K562 (cell line): ENCODE data around the gene ARFGAP3. TPM values are rescaled to one million over a fixed set of nuclear protein-coding genes. Genes with fewer than 3 reads are reported as not detected.

Experiments
- ATAC-seq: fragments of 200-7000 bp; cut with Tn5 transposase; 3 replicates; pipeline ENCODE4 v1.9.1; 2020; ENCODE audit warnings: moderate library complexity
- BruUV-seq: library from RNA; stranded (reverse); fragments of 400-500 nt; replicated peaks from 2 replicates; lab custom pipeline; 2021; lab: Mats Ljungman, UMichigan
- CTCF ChIA-PET: fragments of 300-600 bp; formaldehyde crosslinking; extraction: SDS; loops from one replicate; lab custom pipeline; 2021; ENCODE audit warnings: low intra/inter-chr PET ratio; lab: Yijun Ruan, JAX
- POLR2A ChIA-PET: fragments of 300-600, 350-650 bp; sonication (Branson Sonifier 250); formaldehyde crosslinking; extraction: SDS; loops from one replicate; lab custom pipeline; 2021; ENCODE audit warnings: antibody characterized with exemption, inconsistent platforms; lab: Yijun Ruan, JAX
- DNase-seq, 4 experiments: peaks; one replicate each; pipeline versions ENCODE4 v3.0.0 to v3.0.0-alpha.2; 2011 to 2018; ENCODE audit warnings: low spot score in 3 of 4, mixed read lengths in 3 of 4; ENCODE audit errors: extremely low read depth in 1 of 4
- FAIRE-seq: peaks from 2 replicates; lab custom pipeline; 2011; peaks lifted over from hg19 to GRCh38; lab: Jason Lieb, UNC
- H2AFZ ChIP-seq: 2 replicates; pipeline ENCODE4 v1.6.0; 2011; ENCODE audit warnings: low read depth, low read length, control low read depth, inconsistent platforms
- H3K27ac ChIP-seq: fragments of 200-600 bp; 3 replicates; pipeline ENCODE4 v1.8.0; 2011; ENCODE audit warnings: low read depth, mild to moderate bottlenecking, control low read depth, inconsistent platforms, low read length, moderate library complexity, mixed read lengths; ENCODE audit errors: extremely low read depth
- H3K27me3 ChIP-seq, 2 experiments: fragments of 300-600 bp in 1 of 2; 2 replicates in 1 of 2; 3 replicates in 1 of 2; pipeline versions ENCODE4 v1.6.0 to v1.8.0; 2011; ENCODE audit warnings: inconsistent platforms in 2 of 2, low read length in 2 of 2, mild to moderate bottlenecking in 1 of 2, mixed read lengths in 1 of 2, moderate library complexity in 1 of 2; ENCODE audit not compliant: control insufficient read depth in 2 of 2, insufficient read depth in 2 of 2
- H3K36me3 ChIP-seq: fragments of 300-600 bp; 3 replicates; pipeline ENCODE4 v1.8.0; 2011; ENCODE audit warnings: mild to moderate bottlenecking, low read length, inconsistent platforms; ENCODE audit not compliant: control insufficient read depth, insufficient read depth
- H3K4me1 ChIP-seq, 2 experiments: fragments of 200-600 bp in 1 of 2; replicated peaks in 1 of 2; 2 replicates in 1 of 2; 3 replicates in 1 of 2; pipeline versions ENCODE4 v1.5.1 to v1.8.0; 2011; ENCODE audit warnings: inconsistent platforms in 2 of 2, low read length in 2 of 2, mild to moderate bottlenecking in 1 of 2, mixed read lengths in 1 of 2, moderate library complexity in 1 of 2; ENCODE audit not compliant: control insufficient read depth in 2 of 2, insufficient read depth in 2 of 2
- H3K4me2 ChIP-seq: 2 replicates; pipeline ENCODE4 v1.6.1; 2011; ENCODE audit warnings: low read length, control low read depth, inconsistent platforms, mixed read lengths; ENCODE audit not compliant: insufficient read depth
- H3K4me3 ChIP-seq: fragments of 200-600 bp; sonication (generic), shearing (Covaris generic); 2 replicates; pipeline ENCODE4 v1.5.1; 2016; ENCODE audit warnings: control low read depth, inconsistent platforms
- H3K79me2 ChIP-seq: fragments of 200-600 bp; 3 replicates; pipeline ENCODE4 v1.8.0; 2011; ENCODE audit warnings: low read length, inconsistent platforms; ENCODE audit not compliant: control insufficient read depth, insufficient read depth
- H3K9ac ChIP-seq, 2 experiments: 2 replicates each; pipeline versions ENCODE4 v1.6.0 to v1.6.1; 2011; ENCODE audit warnings: low read depth in 2 of 2, low read length in 2 of 2, control low read depth in 1 of 2, inconsistent platforms in 1 of 2, mild to moderate bottlenecking in 1 of 2, mixed read lengths in 1 of 2; ENCODE audit not compliant: insufficient read depth in 1 of 2
- H3K9me1 ChIP-seq: one replicate; pipeline ENCODE4 v1.6.0; 2011; ENCODE audit warnings: inconsistent platforms, mild to moderate bottlenecking, low read length, moderate library complexity; ENCODE audit not compliant: control insufficient read depth, insufficient read depth
- H3K9me3 ChIP-seq: replicated peaks from 2 replicates; pipeline ENCODE4 v1.5.1; 2011; ENCODE audit warnings: low read depth, low read length, inconsistent platforms; ENCODE audit not compliant: control insufficient read depth, insufficient read depth
- H4K20me1 ChIP-seq: replicated peaks from 2 replicates; pipeline ENCODE4 v1.6.1; 2011; ENCODE audit warnings: low read length, inconsistent platforms, mixed read lengths; ENCODE audit not compliant: control insufficient read depth, insufficient read depth
- E2F6 ChIP-seq, 2 experiments: IDR thresholded peaks; 2 replicates each; pipeline ENCODE4 v1.6.1; 2011; ENCODE audit warnings: borderline replicate concordance in 1 of 2, control low read depth in 1 of 2, low read depth in 1 of 2, low read length in 1 of 2, mild to moderate bottlenecking in 1 of 2, mixed read lengths in 1 of 2, moderate library complexity in 1 of 2; ENCODE audit not compliant: insufficient read depth in 1 of 2, insufficient read length in 1 of 2, poor library complexity in 1 of 2, severe bottlenecking in 1 of 2; ENCODE audit errors: extremely low read depth in 1 of 2
- SMARCC2 ChIP-seq: fragments of 450-650 bp; IDR thresholded peaks from 2 replicates; pipeline ENCODE4 v1.6.1; 2017; ENCODE audit warnings: antibody characterized with exemption, moderate library complexity, mild to moderate bottlenecking, low read depth
- ZBTB7A ChIP-seq: IDR thresholded peaks from 2 replicates; pipeline ENCODE4 v1.6.1; 2011; ENCODE audit warnings: low read depth, mild to moderate bottlenecking, low read length, moderate library complexity, borderline replicate concordance; ENCODE audit not compliant: control insufficient read depth
- ZNF584 ChIP-seq: fragments of 200-800 bp; sonication (Bioruptor generic); IDR thresholded peaks from 2 replicates; pipeline ENCODE4 v1.6.1; 2016; ENCODE audit warnings: low read depth, mild to moderate bottlenecking, missing genetic modification characterization, missing compliant biosample characterization
- ZNF717 ChIP-seq: fragments of 250-450 bp; sonication (Bioruptor Pico); IDR thresholded peaks from 2 replicates; pipeline ENCODE4 v1.5.0; 2021
- WGBS: fragments of 100-300 bp; shearing (Covaris generic); methylation state at CpG from one replicate; pipeline ENCODE4 v1.1.6; 2016; ENCODE audit warnings: low coverage, mixed read lengths; ENCODE audit not compliant: insufficient coverage; ENCODE audit errors: missing lambda C conversion rate; 5-methylcytosine and 5-hydroxymethylcytosine counted together
- in situ Hi-C: fragments of 300-500 bp; cut with MboI; formaldehyde crosslinking; loops from 4 replicates; pipeline ENCODE4 v1.15.0; 2018; ENCODE audit warnings: inconsistent platforms, mixed read lengths
- intact Hi-C: fragments of 100-400 bp; cut with micrococcal nuclease; formaldehyde crosslinking; loops from 2 replicates; pipeline ENCODE4 v1.14.2; 2022
- polyA plus RNA-seq, 8 experiments: library from polyadenylated mRNA; depleted of rRNA in 4 of 8; stranded (reverse) in 5 of 8; unstranded in 3 of 8; fragments of >200 nt; fragmentation: Nextera tagmentation in 2 of 8; fragmentation: Illumina TruSeq in 1 of 8; extraction: Ambion mirVana in 2 of 8; extraction: Trizol in 1 of 8; gene quantifications; 2 replicates each; pipeline versions ENCODE4 v1.2.1 to v1.2.3, GENCODE V29; 2011 to 2014; ENCODE audit warnings: inconsistent platforms in 1 of 8, missing spikeins in 1 of 8
- total RNA-seq, 7 experiments: library from RNA; depleted of rRNA in 6 of 7; stranded (reverse); fragments of >200 nt in 6 of 7; fragmentation: Illumina TruSeq in 2 of 7; extraction: Trizol in 2 of 7; gene quantifications; 2 replicates each; pipeline versions ENCODE4 v1.2.1 to v1.2.3, GENCODE V29; 2011 to 2021; ENCODE audit warnings: low replicate concordance in 1 of 7

The ARFGAP3 gene
- total and polyA plus RNA-seq, 9 of the 15 experiments (the other 6 are each of a cell fraction or from before 2014, with no cell fraction given) = 14.2 to 31.9 (median 22.7) TPM

- FAIRE-seq = no peak
- 96% methylated on average over 3 of the region's 3 CpGs for WGBS
Measured at GRCh38 chr22:42847110-42847509, 10.0 kb downstream of the ARFGAP3 start.

GRCh38 chr22:42844756-42845155 is 12.3 kb downstream of the ARFGAP3 start:
- Histone ChIP-seq H2AFZ (no peak overlapping the region), H3K4me1 (no peaks in the 10 kb centered on the region), H3K27me3 (no peaks in the 10 kb centered on the region), H3K4me3 (no peak overlapping the region), H3K9me1 (no peaks in the 10 kb centered on the region), H3K36me3 (no peaks in the 10 kb centered on the region), H3K79me2 (no peaks in the 10 kb centered on the region), H3K4me2 (no peak overlapping the region), H3K9me3 (no peaks in the 10 kb centered on the region), H4K20me1 (no peaks in the 10 kb centered on the region), H3K9ac (no peak overlapping the region), H3K27ac (no peak overlapping the region)
- in situ Hi-C loops (no loop called here), intact Hi-C loops (no loop called here)
- ChIA-PET CTCF (no interaction called here), POLR2A (interaction anchor here (0.6 kb wide), 1 partner anchor 201 kb away, joined by 4 read pairs; no protein-coding TSS in a partner anchor)
- ATAC-seq = no peak
- BruUV-seq = no TSS peak
- WGBS = 44% methylated on average over 4 of the region's 4 CpGs
- TF ChIP-seq ZNF717 (no peak), ZNF584 (CRISPR knock-in tag) (no peak), SMARCC2 (no peak), E2F6 (IDR thresholded peaks at IDR 0.05; ENCODE audit: borderline replicate concordance in 1 of 2, extremely low read depth in 1 of 2, insufficient read depth in 1 of 2, insufficient read length in 1 of 2, low read depth in 1 of 2, low read length in 1 of 2, poor library complexity in 1 of 2, severe bottlenecking in 1 of 2) (no peak)
- FAIRE-seq = no peak
- DNase-seq = no peak

More at GRCh38 chr22:42847110-42847509, 10.0 kb downstream of the ARFGAP3 start:
- CTCF ChIA-PET = no interaction called here
- Histone ChIP-seq H3K4me3 (no peak overlapping the region), H3K9me1 (no peaks in the 10 kb centered on the region), H3K4me1 (no peaks in the 10 kb centered on the region), H4K20me1 (0 out of 2 replicates have a peak, but pooled peaks cover 2% of the 10 kb centered on the region), H3K79me2 (peaks cover 4% of the 10 kb centered on the region; the same call in 1 of the 3 replicates), H2AFZ (no peak overlapping the region), H3K4me2 (no peak overlapping the region), H3K27ac (no peak overlapping the region), H3K9ac (no peak overlapping the region), H3K36me3 (no peaks in the 10 kb centered on the region), H3K9me3 (no peaks in the 10 kb centered on the region), H3K27me3 (no peaks in the 10 kb centered on the region)
- in situ Hi-C loops = no loop called here
- ATAC-seq (no peak), DNase-seq (no peak)
- POLR2A ChIA-PET = no interaction called here
- no peak for TF ChIP-seq ZBTB7A
- intact Hi-C loops = no loop called here
- BruUV-seq = no TSS peak
